Measurements from ENCODE around the gene FILIP1L. TPM values are rescaled to one million over a fixed set of nuclear protein-coding genes. Genes with fewer than 3 reads are reported as not detected.

The FILIP1L gene
- total RNA-seq, 1 donor from 2014 or later: 33.4 TPM

DNA sequence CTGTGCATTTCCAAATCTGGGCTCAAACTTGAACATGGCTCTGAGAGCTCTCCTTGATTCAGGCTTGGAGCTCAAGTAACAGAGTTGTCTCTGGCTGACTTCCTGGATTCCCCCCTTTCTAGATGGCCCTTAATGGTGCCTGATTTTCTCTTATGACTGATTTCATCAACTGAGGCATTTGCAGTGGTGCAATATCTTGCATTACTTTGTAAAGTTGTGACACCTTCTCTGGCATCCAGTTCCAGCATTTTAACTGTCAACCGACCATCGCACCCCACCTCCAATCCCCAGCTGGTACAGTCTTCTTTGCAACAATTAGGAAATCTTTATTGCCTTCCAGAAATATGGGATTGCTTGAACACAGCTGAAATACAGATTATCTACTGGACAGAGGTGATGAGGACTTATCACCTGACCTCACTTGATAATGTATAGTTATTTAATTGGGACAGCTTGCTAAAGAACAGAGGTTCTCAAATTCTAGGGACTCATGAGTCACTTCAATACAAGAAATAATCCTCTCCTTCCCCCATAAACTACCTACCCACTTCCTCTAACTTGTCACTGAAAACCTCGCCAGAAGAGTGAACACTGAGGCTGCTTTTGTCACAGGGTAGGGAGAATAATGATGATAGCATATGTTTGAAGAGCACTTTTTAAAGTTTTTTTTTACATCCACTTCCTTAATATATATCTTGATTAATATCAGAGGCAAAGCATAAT, 41.8 kb downstream of the FILIP1L start:
- no peak for DNase-seq (ENCODE audit: low read depth)
- no peak overlapping the region for H3K4me3 ChIP-seq (ENCODE audit: low read depth, low read length)
- TF ChIP-seq CTCF (conservative IDR thresholded peaks at IDR 0.05; ENCODE audit: low read depth, low read length): no peak

DNA sequence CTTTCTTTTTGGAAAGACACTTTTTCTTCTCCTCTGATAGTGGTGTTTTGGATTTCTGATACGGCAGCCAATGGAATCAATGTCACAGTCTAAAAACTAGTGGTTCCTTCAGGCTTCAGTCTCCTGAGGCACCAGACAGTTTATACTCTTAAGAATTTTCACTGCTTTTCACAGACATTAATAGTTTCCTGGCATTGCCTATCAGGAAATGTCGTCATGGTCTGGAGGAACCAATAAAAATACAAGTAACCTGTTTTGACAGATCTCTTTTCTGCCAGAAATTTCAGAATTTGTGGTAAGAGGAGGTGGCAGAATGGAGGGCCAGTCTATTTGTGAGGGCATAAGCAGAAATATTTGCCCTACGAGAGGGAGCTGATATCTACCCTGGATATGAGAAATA, 44.8 kb downstream of the FILIP1L start:
- DNase-seq (ENCODE audit: low read depth): no peak

DNA sequence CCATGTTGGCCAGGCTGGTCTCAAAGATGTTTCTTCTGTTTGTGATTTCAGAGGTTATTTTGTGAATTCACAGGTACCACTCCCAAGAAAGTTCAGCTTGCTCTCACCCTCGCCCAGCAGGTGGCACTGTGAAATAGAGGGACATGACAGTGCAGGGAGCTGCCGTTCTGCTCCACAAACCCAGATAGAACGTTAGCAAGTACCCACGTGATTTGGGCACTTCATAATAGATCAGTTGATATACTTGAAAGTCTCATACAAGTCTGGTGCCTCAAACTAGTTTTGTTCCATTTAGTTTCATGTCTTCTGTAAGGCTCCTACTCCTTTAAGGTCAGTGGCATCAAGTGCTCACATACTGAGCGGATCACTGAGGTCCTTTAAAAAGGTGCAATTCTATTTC, 45.5 kb downstream of the FILIP1L start:
- DNase-seq (ENCODE audit: low read depth): no peak
- no peak overlapping the region for H3K4me3 ChIP-seq (ENCODE audit: low read depth, low read length)
- peak; percentile 78 for TF ChIP-seq CTCF (conservative IDR thresholded peaks at IDR 0.05; ENCODE audit: low read depth, low read length)

More for the DNA sequence above, 44.8 kb downstream of the FILIP1L start:
- H3K4me3 ChIP-seq (ENCODE audit: low read depth, low read length): no peak overlapping the region
- TF ChIP-seq CTCF (conservative IDR thresholded peaks at IDR 0.05; ENCODE audit: low read depth, low read length): no peak

DNA sequence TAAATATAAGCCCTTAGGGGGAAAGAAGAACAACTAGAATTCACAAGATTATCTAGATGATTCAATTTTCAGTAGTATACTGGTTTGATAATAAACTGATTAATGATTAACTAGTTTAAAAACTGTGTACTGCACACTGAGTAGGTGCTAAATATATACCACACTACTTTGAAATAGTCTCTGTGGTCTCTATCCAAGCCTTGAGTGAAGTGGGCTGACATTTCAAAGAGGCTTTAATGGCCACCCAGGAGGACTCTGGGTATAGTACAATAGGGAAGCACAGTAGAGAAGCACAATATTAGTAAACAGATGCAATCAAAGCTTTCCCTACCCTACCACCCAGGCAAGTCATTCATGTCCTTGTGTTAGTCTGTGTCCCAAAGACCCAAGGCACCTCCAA, 46.7 kb downstream of the FILIP1L start:
- TF ChIP-seq CTCF (conservative IDR thresholded peaks at IDR 0.05; ENCODE audit: low read depth, low read length): no peak
- no peak overlapping the region for H3K4me3 ChIP-seq (ENCODE audit: low read depth, low read length)
- no peak for DNase-seq (ENCODE audit: low read depth)

- H3K4me3 ChIP-seq (ENCODE audit: low read depth, low read length): no peak overlapping the region
- no peak for DNase-seq (ENCODE audit: low read depth)
- TF ChIP-seq CTCF (conservative IDR thresholded peaks at IDR 0.05; ENCODE audit: low read depth, low read length): no peak
Measured at GRCh38 chr3:100063929-100064461, 50.3 kb downstream of the FILIP1L start.

DNA sequence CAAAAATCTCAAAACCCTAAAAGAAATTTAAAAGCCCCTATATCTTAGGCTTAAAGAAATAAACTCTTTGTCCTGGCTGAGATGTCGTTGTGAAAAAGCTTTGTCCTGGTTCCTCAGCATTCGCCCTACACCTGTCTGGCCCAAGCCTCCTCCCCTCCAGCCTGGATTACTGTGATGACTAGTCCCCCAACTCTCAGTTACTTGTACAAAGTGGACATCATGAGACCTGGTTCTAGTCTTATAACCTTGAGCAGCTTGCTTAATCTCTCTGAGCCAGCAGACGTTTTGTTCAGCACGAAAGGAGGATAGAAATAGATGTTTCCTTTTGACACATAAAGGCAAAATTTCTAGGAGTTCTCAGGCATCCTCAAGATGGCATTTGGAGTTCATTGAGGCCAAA, 51.6 kb downstream of the FILIP1L start:
- H3K4me3 ChIP-seq (ENCODE audit: low read depth, low read length): no peak overlapping the region
- TF ChIP-seq CTCF (conservative IDR thresholded peaks at IDR 0.05; ENCODE audit: low read depth, low read length): no peak
- no peak for DNase-seq (ENCODE audit: low read depth)
